Neural crest cell (in vitro differentiated cells): ENCODE measurements around the gene LCE1C. TPM values are rescaled to one million over a fixed set of nuclear protein-coding genes. Genes with fewer than 3 reads are reported as not detected.

Experiments used
- DNase-seq: peaks from one replicate; pipeline ENCODE4 v3.0.0; 2021; ENCODE audit warnings: low read depth, mixed read lengths, low spot score
- H3K27ac Mint-ChIP-seq: one replicate; pipeline ENCODE4 v1.8.0; 2021; ENCODE audit warnings: mild to moderate bottlenecking, mixed read lengths; ENCODE audit not compliant: unreplicated experiment
- H3K27me3 Mint-ChIP-seq: 2 replicates; pipeline ENCODE4 v1.8.0; 2021; ENCODE audit warnings: low read depth, mild to moderate bottlenecking, mixed read lengths
- H3K36me3 Mint-ChIP-seq: 2 replicates; pipeline ENCODE4 v1.8.0; 2021; ENCODE audit warnings: low read depth, mild to moderate bottlenecking, mixed read lengths
- H3K4me1 Mint-ChIP-seq: 2 replicates; pipeline ENCODE4 v1.8.0; 2021; ENCODE audit warnings: mixed read lengths
- H3K4me3 Mint-ChIP-seq: one replicate; pipeline ENCODE4 v1.8.0; 2021; ENCODE audit warnings: mild to moderate bottlenecking, mixed read lengths
- H3K9me3 Mint-ChIP-seq: 2 replicates; pipeline ENCODE4 v1.8.0; 2021; ENCODE audit warnings: mixed read lengths
- total RNA-seq: library from RNA; stranded (reverse); gene quantifications from 2 replicates; pipeline ENCODE4 v1.2.1, GENCODE V29; 2021
- TF ChIP-seq, protein P1 (sequence below): fragments of 200-600 bp; sonication (generic); conservative IDR thresholded peaks from 2 replicates; pipeline ENCODE4 v1.5.0; 2021; ENCODE audit warnings: antibody characterized with exemption, mild to moderate bottlenecking

Gene LCE1C
- total RNA-seq, 1 donor from 2014 or later = not detected

DNA sequence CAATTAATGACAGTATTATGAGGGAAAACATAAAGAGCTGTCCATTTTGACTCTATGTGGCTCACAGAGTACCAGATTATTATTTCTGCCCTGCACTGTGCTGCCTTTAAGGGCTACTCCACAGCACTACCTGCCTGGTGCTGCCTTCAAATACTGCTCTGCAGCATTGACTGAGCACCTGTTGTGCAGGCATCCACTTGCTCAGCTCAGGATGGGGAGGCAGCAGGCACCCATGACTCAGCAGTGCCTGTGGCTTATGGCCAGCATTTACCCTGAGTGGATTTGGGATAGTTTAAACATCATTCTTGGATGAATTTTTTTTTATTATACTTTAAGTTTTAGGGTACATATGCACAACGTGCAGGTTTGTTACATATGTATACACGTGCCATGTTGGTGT lies 49.6 kb downstream of the LCE1C start:
- no peak for DNase-seq
- H3K4me3 Mint-ChIP-seq = no peak overlapping the region
- no peaks in the 10 kb centered on the region for H3K4me1 Mint-ChIP-seq
- H3K27ac Mint-ChIP-seq = no peak overlapping the region
- peaks cover 9% of the 10 kb centered on the region for H3K36me3 Mint-ChIP-seq
- H3K9me3 Mint-ChIP-seq = peaks cover 31% of the 10 kb centered on the region
- H3K27me3 Mint-ChIP-seq = no peaks in the 10 kb centered on the region
- TF ChIP-seq, protein P1, sequence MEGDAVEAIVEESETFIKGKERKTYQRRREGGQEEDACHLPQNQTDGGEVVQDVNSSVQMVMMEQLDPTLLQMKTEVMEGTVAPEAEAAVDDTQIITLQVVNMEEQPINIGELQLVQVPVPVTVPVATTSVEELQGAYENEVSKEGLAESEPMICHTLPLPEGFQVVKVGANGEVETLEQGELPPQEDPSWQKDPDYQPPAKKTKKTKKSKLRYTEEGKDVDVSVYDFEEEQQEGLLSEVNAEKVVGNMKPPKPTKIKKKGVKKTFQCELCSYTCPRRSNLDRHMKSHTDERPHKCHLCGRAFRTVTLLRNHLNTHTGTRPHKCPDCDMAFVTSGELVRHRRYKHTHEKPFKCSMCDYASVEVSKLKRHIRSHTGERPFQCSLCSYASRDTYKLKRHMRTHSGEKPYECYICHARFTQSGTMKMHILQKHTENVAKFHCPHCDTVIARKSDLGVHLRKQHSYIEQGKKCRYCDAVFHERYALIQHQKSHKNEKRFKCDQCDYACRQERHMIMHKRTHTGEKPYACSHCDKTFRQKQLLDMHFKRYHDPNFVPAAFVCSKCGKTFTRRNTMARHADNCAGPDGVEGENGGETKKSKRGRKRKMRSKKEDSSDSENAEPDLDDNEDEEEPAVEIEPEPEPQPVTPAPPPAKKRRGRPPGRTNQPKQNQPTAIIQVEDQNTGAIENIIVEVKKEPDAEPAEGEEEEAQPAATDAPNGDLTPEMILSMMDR = no peak

Other genes starting within 250 kb of the LCE1C start
- gene LCE3E, start 239.9 kb downstream of the LCE1C start, total RNA-seq = not detected in 2 replicates
- gene LCE3D, start 226.1 kb downstream of the LCE1C start, total RNA-seq = not detected in 2 replicates
- gene LCE3C, start 206.4 kb downstream of the LCE1C start, total RNA-seq = not detected in 2 replicates
- not detected in 2 replicates for gene LCE3B, start 192.8 kb downstream of the LCE1C start, total RNA-seq
- not detected in 2 replicates for gene LCE3A, start 183.5 kb downstream of the LCE1C start, total RNA-seq
- gene LCE2D, start 143.3 kb downstream of the LCE1C start, total RNA-seq = not detected in 2 replicates
- not detected in 2 replicates for gene LCE2C, start 131.4 kb downstream of the LCE1C start, total RNA-seq
- not detected in 2 replicates for gene LCE2B, start 120.5 kb downstream of the LCE1C start, total RNA-seq
- gene LCE2A, start 108.3 kb downstream of the LCE1C start, total RNA-seq = not detected in 2 replicates
- not detected in 2 replicates for gene LCE4A, start 98.5 kb downstream of the LCE1C start, total RNA-seq
- not detected in 2 replicates for gene KPRP, start 48.6 kb downstream of the LCE1C start, total RNA-seq
- gene LCE1F, start 31.5 kb downstream of the LCE1C start, total RNA-seq = not detected in 2 replicates
- not detected in 2 replicates for gene LCE1E, start 20.4 kb downstream of the LCE1C start, total RNA-seq
- not detected in 2 replicates for gene LCE1D, start 9.9 kb downstream of the LCE1C start, total RNA-seq
- not detected in 2 replicates for gene LCE1B, start 5.3 kb upstream of the LCE1C start, total RNA-seq
- not detected in 2 replicates for gene LCE1A, start 20.8 kb upstream of the LCE1C start, total RNA-seq
- gene LCE6A, start 36.2 kb upstream of the LCE1C start, total RNA-seq = not detected in 2 replicates
- gene LCE7A, start 53.3 kb upstream of the LCE1C start, total RNA-seq = not detected in 2 replicates
- not detected in 2 replicates for gene SMCP, start 71.7 kb upstream of the LCE1C start, total RNA-seq
- not detected in 2 replicates for gene IVL, start 101.9 kb upstream of the LCE1C start, total RNA-seq
- not detected in 2 replicates for gene SPRR5, start 140.6 kb upstream of the LCE1C start, total RNA-seq
- gene SPRR4, start 164.0 kb upstream of the LCE1C start, total RNA-seq = not detected in 2 replicates
- gene SPRR1A, start 177.4 kb upstream of the LCE1C start, total RNA-seq = not detected in 2 replicates
- gene SPRR3, start 195.1 kb upstream of the LCE1C start, total RNA-seq = not detected in 2 replicates
- not detected in 2 replicates for gene SPRR1B, start 224.6 kb upstream of the LCE1C start, total RNA-seq
- gene SPRR2D, start 234.5 kb upstream of the LCE1C start, total RNA-seq = not detected in 2 replicates